Stimulated activated CD4-positive, alpha-beta T cell treated with anti-CD3 and anti-CD28 coated beads, Interleukin-1b, Interleukin-23, amount 100 ng/mL, for 24 hours (primary cell): ENCODE data around the gene TUB.

Experiments used
- DNase-seq, 4 experiments: peaks; one replicate each; pipeline ENCODE4 v3.0.0-alpha.2; 2020; ENCODE audit warnings: low read depth in 4 of 4, low spot score in 1 of 4

The TUB gene

DNA sequence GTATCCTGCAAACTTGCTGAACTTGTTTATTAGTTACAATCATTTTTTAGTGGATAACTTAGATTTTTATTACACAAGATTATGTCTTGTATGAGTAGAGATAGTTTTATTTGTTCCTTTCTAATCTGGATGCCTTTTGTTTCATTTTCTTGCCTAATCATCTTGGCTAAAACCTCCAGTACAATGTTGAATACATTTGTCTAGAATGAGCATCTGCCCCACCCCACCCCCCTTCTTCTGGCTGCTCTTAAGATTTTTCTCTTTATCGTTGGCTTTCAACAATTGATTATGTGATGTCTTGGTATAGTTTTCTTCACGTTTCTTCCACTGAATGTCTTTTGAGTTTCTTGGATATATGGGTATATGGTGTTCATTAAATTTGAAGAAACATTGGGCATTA is 37.3 kb upstream of the TUB start:
- no peak for DNase-seq

- no peak for DNase-seq
Measured at GRCh38 chr11:8045839-8046238, 35.2 kb upstream of the TUB start.

DNA sequence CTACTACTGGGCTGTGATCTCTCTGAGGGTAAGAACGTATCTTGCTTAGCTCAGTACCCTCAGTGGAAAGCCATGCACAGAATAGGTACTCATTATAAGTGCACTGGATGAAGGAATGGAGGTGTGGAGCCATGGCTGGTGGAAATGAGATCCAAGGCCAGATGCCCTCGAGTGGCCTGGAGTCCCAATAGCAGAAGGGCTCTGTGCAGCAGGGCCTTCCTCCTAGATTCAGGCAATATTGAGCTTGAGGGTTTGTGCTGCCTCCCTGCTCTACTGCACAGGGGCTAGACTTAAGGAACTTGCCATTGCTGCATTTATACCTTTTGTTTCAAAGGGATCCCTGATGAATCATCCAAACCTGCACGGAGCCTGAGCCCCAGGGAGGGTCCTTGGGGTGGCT is 33.6 kb upstream of the TUB start:
- DNase-seq: no peak

- DNase-seq: no peak
Measured at GRCh38 chr11:8049084-8049483, 31.9 kb upstream of the TUB start.

GRCh38 chr11:8055091-8055835 is 25.7 kb upstream of the TUB start:
- DNase-seq: no peak

DNA sequence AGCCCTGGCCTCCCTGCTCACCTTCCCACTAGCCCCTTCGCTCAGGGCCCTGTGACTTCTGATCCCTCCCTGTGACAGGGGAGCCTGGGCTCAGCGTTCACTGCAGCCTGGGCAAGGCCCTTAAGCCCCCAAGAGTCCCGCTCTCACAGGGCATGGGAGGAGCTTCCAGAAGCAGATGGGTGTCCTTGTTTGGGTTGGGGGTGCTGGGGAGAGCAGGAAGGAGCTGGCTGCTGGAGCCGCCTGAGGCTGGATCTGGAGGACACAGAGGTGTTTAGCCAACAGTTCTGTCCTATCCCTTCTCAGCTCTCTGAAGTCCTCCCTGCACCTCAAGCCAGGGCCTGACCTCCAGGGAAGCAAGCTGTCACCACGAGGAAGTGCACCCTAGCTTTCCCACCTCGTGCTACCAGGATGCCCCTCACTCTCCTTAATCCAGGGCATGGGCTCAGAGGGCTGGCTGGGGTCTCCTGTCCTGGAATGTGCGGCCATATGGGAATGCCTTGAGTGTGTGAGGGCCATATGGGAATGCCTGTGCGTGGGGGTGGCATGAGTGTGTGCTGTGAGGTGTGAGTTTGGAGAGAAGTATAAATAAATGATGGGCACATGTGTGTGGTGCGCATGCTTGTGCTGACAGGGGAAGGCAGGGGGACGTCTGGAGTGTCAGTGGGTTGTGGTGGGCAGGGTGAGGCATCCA is 25.0 kb upstream of the TUB start:
- DNase-seq: no peak

GRCh38 chr11:8056810-8057463 is 24.1 kb upstream of the TUB start:
- DNase-seq: no peak

DNA sequence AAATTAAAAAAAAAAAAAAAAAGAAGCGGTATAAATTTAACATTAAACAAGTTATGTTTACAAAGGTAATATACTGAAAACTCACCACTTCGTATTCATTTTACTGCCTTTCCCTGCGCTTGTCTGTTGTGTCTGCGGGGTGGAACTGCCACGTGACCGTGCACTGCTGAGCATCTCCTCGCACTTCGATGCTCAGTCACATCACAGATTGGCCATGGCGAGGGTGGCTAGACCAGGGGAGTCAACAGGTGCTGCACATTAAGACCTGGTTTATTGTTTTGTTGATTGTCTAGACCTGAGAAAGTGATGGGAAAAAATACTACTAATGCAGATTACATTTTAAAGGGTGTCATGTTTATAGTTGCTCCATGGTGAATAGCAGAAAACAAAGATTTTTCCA is 22.8 kb upstream of the TUB start:
- no peak for DNase-seq

DNA sequence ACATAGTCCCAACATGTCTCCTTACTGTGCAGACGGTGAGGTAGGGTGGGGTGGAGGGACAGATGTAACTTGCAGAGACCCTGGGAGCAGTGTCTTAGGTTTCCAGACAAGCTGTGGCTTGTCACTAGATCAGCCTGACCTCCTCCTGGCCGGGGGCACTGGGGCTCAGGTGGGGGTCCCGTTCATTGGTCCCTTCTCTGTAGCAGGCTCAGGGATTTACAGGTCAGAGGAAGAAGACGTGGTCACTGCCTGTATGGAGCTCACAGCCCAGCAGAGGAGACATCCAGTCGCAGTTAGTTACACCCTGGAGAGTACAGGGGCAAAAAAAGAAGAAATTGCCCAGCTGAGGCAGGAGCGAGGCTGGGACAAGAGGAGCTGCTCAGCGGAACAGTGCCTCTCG is 22.0 kb upstream of the TUB start:
- no peak for DNase-seq

DNA sequence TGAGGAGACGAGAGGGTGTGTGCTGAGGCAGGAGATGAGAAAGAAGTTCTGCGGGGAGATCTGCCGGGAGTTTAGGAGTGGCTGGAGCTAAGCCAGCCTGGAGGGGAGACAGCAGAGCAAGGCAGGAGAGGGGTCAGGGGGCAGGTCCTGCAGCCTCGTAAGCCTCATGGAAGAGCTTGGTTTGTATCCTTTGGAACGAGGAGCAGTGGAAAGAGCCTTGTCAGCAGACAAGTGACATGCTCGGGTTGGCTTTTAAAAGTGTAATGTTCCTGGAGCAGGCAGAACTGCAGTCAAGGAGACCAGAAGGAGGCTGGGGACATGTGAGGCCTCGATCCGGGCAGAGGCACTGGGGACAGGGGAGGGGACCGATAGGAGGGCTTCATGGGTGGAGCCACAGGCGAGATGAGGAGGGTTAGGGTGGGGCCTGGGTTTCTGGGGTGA is 21.4 kb upstream of the TUB start:
- DNase-seq: no peak

DNA sequence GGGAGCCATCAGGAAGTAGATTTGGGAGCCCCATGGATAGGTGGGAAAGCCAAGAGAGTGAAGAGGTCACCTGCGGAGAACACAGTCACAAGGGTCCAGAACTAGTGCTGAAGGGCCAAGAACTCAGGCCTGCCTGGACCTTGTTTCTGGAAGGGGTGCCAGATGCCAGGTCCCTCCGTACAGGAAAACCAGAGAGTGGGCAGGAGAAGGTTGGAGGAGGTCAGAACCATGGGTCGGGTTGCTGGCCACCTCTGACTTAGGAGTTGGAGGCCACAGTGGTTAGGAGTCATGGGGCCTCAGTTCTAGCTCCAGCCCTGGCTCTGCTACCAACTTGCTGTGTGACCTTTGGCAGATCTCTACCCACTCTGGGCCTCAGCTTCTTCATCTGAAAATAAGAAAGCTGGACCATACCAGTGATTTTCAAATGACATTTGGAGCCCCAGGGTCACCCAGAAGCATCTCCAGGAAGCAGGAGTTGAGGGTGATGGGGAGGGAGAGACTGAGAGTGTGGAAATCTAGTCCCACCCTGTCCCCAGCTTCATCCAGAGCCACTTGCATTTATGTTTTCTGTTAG is 20.8 kb upstream of the TUB start:
- DNase-seq: no peak

DNA sequence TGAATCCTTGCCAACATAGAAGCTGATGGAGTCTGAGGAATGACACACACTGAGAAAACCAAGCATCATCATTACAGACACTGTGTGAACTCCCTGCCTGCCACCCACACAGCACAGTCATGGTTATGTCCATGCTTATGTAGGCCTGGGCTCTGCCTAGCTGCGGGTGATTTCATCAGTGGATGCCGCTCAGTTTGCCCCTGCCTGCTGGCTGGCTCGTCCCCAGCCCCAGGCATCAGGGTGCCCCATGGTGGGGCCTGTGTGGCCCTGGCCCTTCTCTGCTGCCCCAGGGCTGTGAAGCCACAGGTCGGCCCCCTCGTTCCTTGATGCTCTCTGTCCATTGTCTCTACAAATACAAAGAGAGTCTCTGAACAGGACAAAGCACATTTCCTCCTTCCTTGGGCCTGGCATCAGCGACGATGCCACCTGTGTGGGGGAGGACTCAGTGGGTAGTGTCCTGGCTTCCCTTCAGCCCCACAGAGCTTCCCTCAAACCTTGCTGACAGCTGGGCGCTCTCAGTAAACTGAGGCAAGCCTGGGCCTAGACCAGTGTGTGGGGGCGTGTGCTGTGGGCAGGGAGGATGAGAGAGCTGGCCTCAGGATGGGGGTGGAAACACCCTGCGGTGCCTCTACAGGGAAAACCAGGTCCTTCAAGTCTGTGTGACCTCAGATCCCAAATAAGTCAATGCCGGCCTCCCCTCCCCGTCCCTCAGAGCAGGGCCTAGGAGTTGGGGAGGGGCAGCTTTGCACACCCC is 20.0 kb upstream of the TUB start:
- DNase-seq: no peak

DNA sequence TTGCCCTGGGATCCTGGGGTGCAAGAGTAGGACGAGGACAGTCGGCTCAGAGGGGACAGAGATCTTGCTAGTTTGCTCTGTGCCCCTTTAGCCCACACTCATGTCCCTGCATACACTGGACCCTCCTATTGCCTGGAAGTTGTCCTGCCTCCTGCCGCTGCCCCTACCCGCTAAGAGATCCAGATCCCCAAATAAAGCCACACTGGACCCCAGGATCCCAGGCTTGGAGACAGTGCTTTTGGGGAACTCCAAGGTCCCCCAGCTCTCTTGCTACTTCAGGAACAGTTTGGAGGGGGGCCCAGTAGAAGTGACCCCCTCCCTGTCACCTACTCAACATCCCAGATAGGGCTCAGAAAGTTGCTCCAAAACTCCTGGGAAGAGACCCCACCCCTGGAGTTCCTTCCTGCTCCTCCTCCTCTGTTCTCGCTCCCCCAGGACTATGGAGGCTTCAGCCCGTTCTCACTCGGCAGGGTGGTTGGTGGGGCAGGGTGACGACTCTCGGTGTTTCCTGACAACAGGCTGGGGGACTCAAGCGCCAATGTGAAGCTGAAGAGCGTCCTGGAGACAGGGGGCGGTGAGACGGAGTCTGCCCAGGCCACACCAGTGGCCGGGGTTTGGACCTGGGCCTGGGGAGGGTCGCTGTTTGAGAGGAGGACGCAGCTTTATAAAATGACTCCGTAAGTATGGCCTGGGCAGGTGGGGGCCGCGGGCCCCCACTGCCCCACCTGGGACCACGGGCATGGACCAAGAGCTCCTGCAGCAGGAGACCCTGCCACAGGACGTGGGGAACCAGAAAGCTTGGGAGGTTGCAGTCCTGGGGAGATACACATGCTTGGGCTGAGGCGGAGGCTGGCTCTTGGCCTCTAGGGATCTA is 19.2 kb upstream of the TUB start:
- no peak for DNase-seq

DNA sequence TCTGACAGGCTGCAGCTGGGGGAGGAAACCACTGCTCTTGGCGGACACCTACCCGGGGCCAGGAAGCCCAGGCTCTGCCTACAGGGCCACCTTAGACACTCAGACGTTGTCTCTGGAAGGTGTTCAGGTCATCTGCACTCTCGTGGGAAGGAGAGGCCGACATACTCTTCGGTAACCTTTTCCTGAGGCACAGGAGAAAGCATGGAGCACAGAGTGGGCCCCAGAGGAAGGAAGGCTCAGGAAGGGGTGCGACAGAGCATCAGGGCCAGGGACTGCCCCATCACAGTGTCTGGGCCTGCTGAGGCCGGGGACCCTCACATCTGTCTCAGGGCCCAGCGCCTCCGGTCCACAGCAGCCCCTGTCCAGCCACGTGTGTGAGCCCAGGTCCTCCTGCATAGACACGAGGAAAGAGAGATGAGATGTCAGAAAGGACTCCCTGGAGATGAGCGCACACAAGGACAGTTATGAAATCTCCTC is 18.2 kb upstream of the TUB start:
- no peak for DNase-seq

DNA sequence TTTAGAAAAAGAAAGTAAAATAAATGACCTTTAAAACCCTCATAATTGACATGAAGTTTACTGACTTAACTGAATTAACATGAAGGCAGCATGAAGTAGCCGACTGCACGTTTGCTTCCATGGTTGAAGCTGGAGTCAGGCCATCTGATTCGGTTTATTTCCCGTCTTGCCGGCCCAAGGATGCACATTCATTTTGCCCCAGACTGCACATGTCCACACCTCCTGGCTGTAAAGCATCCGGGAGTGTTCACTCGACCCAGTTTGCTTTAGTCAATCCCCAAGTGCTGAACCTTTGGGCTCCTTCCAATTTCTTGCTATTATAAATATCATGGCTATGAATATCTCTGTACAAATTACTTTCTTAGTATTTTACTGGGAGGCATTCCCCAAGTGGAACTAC is 17.7 kb upstream of the TUB start:
- DNase-seq: no peak

GRCh38 chr11:8065031-8065430 is 16.0 kb upstream of the TUB start:
- DNase-seq: no peak

GRCh38 chr11:8066036-8066910 is 14.7 kb upstream of the TUB start:
- DNase-seq: no peak

- DNase-seq: no peak
Measured at GRCh38 chr11:8066911-8067455, 14.0 kb upstream of the TUB start.

GRCh38 chr11:8067567-8067928 is 13.5 kb upstream of the TUB start:
- DNase-seq: no peak
